T-cell (primary cell): ENCODE results near the gene GTF2I. TPM values are rescaled to one million over a fixed set of nuclear protein-coding genes. Genes with fewer than 3 reads are reported as not detected.
"Not testable (repeated sequence)": the region's sequence is repeated elsewhere in the genome, so short reads cannot be mapped to it uniquely, and the experiment has no call there.

Experiments
- ATAC-seq, 4 experiments: fragments of 200-7000 bp in 3 of 4; fragments of 150-1000 bp in 1 of 4; cut with Tn5 transposase; replicated peaks in 1 of 4; 1 replicate in 3 of 4; 2 replicates in 1 of 4; pipeline ENCODE4 v1.10.0; 2021; ENCODE audit warnings: moderate library complexity in 3 of 4, mild to moderate bottlenecking in 2 of 4, moderate number of reproducible peaks in 1 of 4
- CTCF ChIA-PET, 2 donors: fragments of 300-600 bp; sonication (Branson Sonifier 250); formaldehyde crosslinking; loops; one replicate each; lab custom pipeline; 2022; ENCODE audit warnings: antibody characterized with exemption in 2 of 2; lab: Charles Lee
- POLR2A ChIA-PET, 2 donors: fragments of 300-600 bp; sonication (Branson Sonifier 250); formaldehyde crosslinking; loops; one replicate each; lab custom pipeline; 2022; ENCODE audit warnings: antibody characterized with exemption in 2 of 2; lab: Charles Lee
- DNase-seq, 35 experiments: peaks; one replicate each; pipeline versions ENCODE4 v3.0.0 to v3.0.0-alpha.2; 2013 to 2023
- H3K27ac ChIP-seq: one replicate; pipeline ENCODE4 v1.5.1; 2013; ENCODE audit warnings: low read length
- H3K27me3 ChIP-seq, 2 experiments: replicated peaks in 1 of 2; 1 replicate in 1 of 2; 2 replicates in 1 of 2; pipeline versions ENCODE4 v1.6.1 to v1.7.0; 2013; ENCODE audit warnings: low read length in 1 of 2, mixed read lengths in 1 of 2; ENCODE audit not compliant: control insufficient read depth in 2 of 2, insufficient read depth in 2 of 2; ENCODE audit errors: extremely low read depth in 1 of 2
- H3K36me3 ChIP-seq, 2 donors: 1 replicate in 1 of 2; 2 replicates in 1 of 2; pipeline versions ENCODE4 v1.6.1 to v1.7.0; 2013; ENCODE audit warnings: low read length in 1 of 2; ENCODE audit not compliant: control insufficient read depth in 2 of 2, insufficient read depth in 1 of 2; ENCODE audit errors: extremely low read depth in 1 of 2
- H3K4me1 ChIP-seq, 2 experiments: 1 replicate in 1 of 2; 2 replicates in 1 of 2; pipeline versions ENCODE4 v1.6.1 to v1.7.0; 2013; ENCODE audit warnings: low read length in 2 of 2, mixed read lengths in 1 of 2; ENCODE audit not compliant: insufficient read depth in 2 of 2, control insufficient read depth in 1 of 2; ENCODE audit errors: extremely low read depth in 1 of 2
- H3K4me3 ChIP-seq, 2 donors: 1 replicate in 1 of 2; 2 replicates in 1 of 2; pipeline versions ENCODE4 v1.5.1 to v1.7.0; 2013; ENCODE audit warnings: mild to moderate bottlenecking in 2 of 2, low read length in 1 of 2, moderate library complexity in 1 of 2; ENCODE audit not compliant: control insufficient read depth in 1 of 2; ENCODE audit errors: extremely low read depth in 1 of 2
- H3K9me3 ChIP-seq: 2 replicates; pipeline ENCODE4 v1.7.0; 2013
- H3K27ac Mint-ChIP-seq, 2 donors: one replicate each; pipeline ENCODE4 v1.8.0; 2020 to 2021; ENCODE audit warnings: mild to moderate bottlenecking in 2 of 2, mixed read lengths in 2 of 2
- H3K27me3 Mint-ChIP-seq, 2 donors: one replicate each; pipeline ENCODE4 v1.8.0; 2021 to 2022; ENCODE audit warnings: mixed read lengths in 2 of 2
- H3K36me3 Mint-ChIP-seq: one replicate; pipeline ENCODE4 v1.8.0; 2021; ENCODE audit warnings: mixed read lengths
- H3K4me1 Mint-ChIP-seq, 3 donors: one replicate each; pipeline ENCODE4 v1.8.0; 2020 to 2022; ENCODE audit warnings: mixed read lengths in 3 of 3, mild to moderate bottlenecking in 1 of 3
- H3K4me3 Mint-ChIP-seq, 3 donors: one replicate each; pipeline ENCODE4 v1.8.0; 2020 to 2022; ENCODE audit warnings: mild to moderate bottlenecking in 3 of 3, mixed read lengths in 3 of 3, moderate library complexity in 3 of 3
- H3K9me3 Mint-ChIP-seq, 3 donors: one replicate each; pipeline ENCODE4 v1.8.0; 2020 to 2022; ENCODE audit warnings: mixed read lengths in 3 of 3
- WGBS: methylation state at CpG from one replicate; pipeline ENCODE4 v1.1.5; 2013; ENCODE audit warnings: missing lambda C conversion rate; ENCODE audit not compliant: insufficient coverage; 5-methylcytosine and 5-hydroxymethylcytosine counted together
- total RNA-seq, 35 experiments: library from RNA in 6 of 35; stranded (reverse) in 6 of 35; fragments of 120-200 nt in 1 of 35; gene quantifications; one replicate each; pipeline versions ENCODE4 v1.2.1 to v1.2.4 and lab custom pipeline; 2013 to 2026

GTF2I gene
- total RNA-seq, 5 donors from 2014 or later (not counting 1 experiment from before 2014, with no cell fraction given): 155 to 196 (median 166) TPM

DNA sequence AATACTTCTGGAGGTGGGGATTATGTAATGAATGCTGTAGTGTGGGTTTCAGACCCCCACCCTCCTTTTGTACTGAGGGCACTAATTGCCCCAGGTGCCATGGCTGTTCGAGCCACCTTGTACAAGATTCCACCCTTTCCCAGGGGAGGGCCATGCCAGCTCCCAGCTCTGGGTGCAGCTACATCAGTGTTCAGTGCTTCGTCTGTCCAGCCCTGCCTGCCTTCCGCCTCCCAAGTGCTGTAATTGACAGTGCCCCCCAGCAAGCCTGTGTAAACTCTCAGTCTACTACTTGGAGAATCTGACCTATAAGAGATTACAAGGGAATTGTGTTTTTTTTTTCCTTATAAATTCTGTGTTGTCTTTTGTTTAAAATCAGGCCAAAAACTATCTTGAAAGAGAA is 33.0 kb downstream of the GTF2I start:
- no peak for ATAC-seq
- ChIA-PET POLR2A (no interaction called here), CTCF (no interaction called here)
- Histone ChIP-seq H3K27me3 (no peaks in the 10 kb centered on the region), H3K4me1 (peaks cover 0 to 5% of the 10 kb centered on the region in 2 experiments), H3K4me3 (no peak overlapping the region), H3K9me3 (no peaks in the 10 kb centered on the region), H3K36me3 (peaks cover 24 to 43% of the 10 kb centered on the region in 2 donors), H3K27ac (no peak overlapping the region)
- DNase-seq: no peak
- H3K4me1 Mint-ChIP-seq: peaks cover 12 to 16% (median 13%) of the 10 kb centered on the region in 3 donors
- H3K9me3 Mint-ChIP-seq: no peaks in the 10 kb centered on the region
- no peak overlapping the region for H3K4me3 Mint-ChIP-seq
- WGBS: 100% methylated on average over 1 of the region's 3 CpGs
- peaks cover 40% of the 10 kb centered on the region for H3K36me3 Mint-ChIP-seq
- H3K27me3 Mint-ChIP-seq: no peaks in the 10 kb centered on the region
- H3K27ac Mint-ChIP-seq: no peak overlapping the region

- WGBS: no CpG with 5 or more reads among the region's 6 CpGs
- H3K4me1 ChIP-seq, POLR2A ChIA-PET, H3K9me3 ChIP-seq, H3K4me1 Mint-ChIP-seq, ATAC-seq, H3K27ac Mint-ChIP-seq, H3K27ac ChIP-seq, H3K27me3 ChIP-seq, H3K27me3 Mint-ChIP-seq, DNase-seq, H3K4me3 ChIP-seq, H3K4me3 Mint-ChIP-seq, H3K9me3 Mint-ChIP-seq: not testable (repeated sequence)
- H3K36me3 Mint-ChIP-seq: peaks cover 51% of the 10 kb centered on the region
- CTCF ChIA-PET: interaction anchor here in 1 of 2 donors (0.7 kb wide), 2 partner anchors 11 to 20 kb away, joined by 4 to 5 read pairs; no protein-coding TSS in a partner anchor
- peaks cover 22 to 82% of the 10 kb centered on the region in 2 donors for H3K36me3 ChIP-seq
Measured at GRCh38 chr7:74704419-74704818, 46.9 kb downstream of the GTF2I start.

- peaks cover 0 to 2% (median 0%) of the 10 kb centered on the region in 3 donors for H3K9me3 Mint-ChIP-seq
- no peak for DNase-seq
- ATAC-seq: no peak
- Histone ChIP-seq H3K27ac (no peak overlapping the region), H3K4me1 (no peaks in the 10 kb centered on the region), H3K36me3 (peaks cover 14 to 76% of the 10 kb centered on the region in 2 donors), H3K9me3 (no peaks in the 10 kb centered on the region), H3K27me3 (no peaks in the 10 kb centered on the region), H3K4me3 (no peak overlapping the region)
- WGBS: 93% methylated on average over 6 of the region's 12 CpGs
- H3K27ac Mint-ChIP-seq: no peak overlapping the region
- no peak overlapping the region for H3K4me3 Mint-ChIP-seq
- ChIA-PET POLR2A (no interaction called here), CTCF (no interaction called here)
- H3K27me3 Mint-ChIP-seq: no peaks in the 10 kb centered on the region
- H3K4me1 Mint-ChIP-seq: no peaks in the 10 kb centered on the region
- peaks cover 51% of the 10 kb centered on the region for H3K36me3 Mint-ChIP-seq
Measured at GRCh38 chr7:74707238-74707637, 49.7 kb downstream of the GTF2I start.

DNA sequence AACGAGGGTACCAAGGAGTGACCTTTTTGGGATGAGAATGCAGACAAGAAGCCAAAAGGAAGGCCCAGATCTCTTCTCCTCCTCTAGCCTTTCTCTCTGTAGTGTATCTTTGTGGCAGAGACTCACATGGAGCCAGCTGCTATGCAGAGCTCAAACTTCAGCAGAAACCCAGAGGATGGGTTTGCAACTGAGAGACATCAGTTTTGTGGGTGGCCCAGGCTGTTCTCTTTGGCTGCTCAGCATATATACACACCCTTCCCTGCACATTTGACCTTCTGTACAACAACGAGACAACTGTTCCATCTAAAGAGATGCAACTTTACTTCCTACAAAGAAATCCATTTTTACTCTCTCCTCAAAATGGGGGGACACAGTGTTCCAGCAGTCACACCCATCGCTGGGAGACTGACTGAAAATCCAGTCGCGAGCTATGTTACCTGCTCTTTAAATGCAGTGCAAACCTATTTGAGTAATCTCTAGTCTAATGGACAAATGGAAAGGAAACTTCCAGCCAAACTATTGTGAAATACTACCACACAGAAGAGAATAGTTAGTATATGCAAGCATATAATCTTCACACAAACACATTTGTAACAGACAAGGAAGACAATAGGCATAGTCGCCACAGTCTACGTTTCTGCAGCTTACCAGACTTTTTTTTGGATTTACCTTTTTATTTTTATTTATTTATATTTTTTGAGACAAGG is 51.2 kb downstream of the GTF2I start:
- peak overlapping the region in 1 of 2 donors; percentile 64 for H3K27ac Mint-ChIP-seq

GRCh38 chr7:74709880-74710671 is 52.6 kb downstream of the GTF2I start:
- no peak for ATAC-seq
- 91% methylated on average over 8 of the region's 10 CpGs for WGBS
- CTCF ChIA-PET: no interaction called here
- no peaks in the 10 kb centered on the region for H3K27me3 ChIP-seq
- H3K9me3 ChIP-seq: peaks cover 3% of the 10 kb centered on the region
- POLR2A ChIA-PET: no interaction called here
- Mint-ChIP-seq H3K4me3 (no peak overlapping the region), H3K27ac (no peak overlapping the region), H3K4me1 (peaks cover 0 to 1% (median 0%) of the 10 kb centered on the region in 3 donors), H3K27me3 (no peaks in the 10 kb centered on the region), H3K9me3 (peaks cover 0 to 7% (median 6%) of the 10 kb centered on the region in 3 donors), H3K36me3 (peaks cover 73% of the 10 kb centered on the region)
- peak in 1 of 35 experiments; percentile 7 for DNase-seq
- H3K36me3 ChIP-seq: peaks cover 12 to 76% of the 10 kb centered on the region in 2 donors
- no peak overlapping the region for H3K27ac ChIP-seq
- H3K4me3 ChIP-seq: no peak overlapping the region
- no peaks in the 10 kb centered on the region for H3K4me1 ChIP-seq

More for the DNA sequence above, 51.2 kb downstream of the GTF2I start:
- Mint-ChIP-seq H3K36me3 (peaks cover 62% of the 10 kb centered on the region), H3K27me3 (no peaks in the 10 kb centered on the region), H3K4me3 (no peak overlapping the region), H3K4me1 (no peaks in the 10 kb centered on the region), H3K9me3 (peaks cover 0 to 5% (median 5%) of the 10 kb centered on the region in 3 donors)
- WGBS: 63% methylated on average over 1 of the region's 7 CpGs
- H3K27ac ChIP-seq: no peak overlapping the region
- no peak overlapping the region for H3K4me3 ChIP-seq
- DNase-seq: no peak
- CTCF ChIA-PET: interaction anchor here in 1 of 2 donors (0.6 to 0.8 kb wide), 2 partner anchors 10 to 307 kb away, joined by 3 read pairs; no protein-coding TSS in a partner anchor
- no peaks in the 10 kb centered on the region for H3K4me1 ChIP-seq
- no peak for ATAC-seq
- peaks cover 12 to 75% of the 10 kb centered on the region in 2 donors for H3K36me3 ChIP-seq
- POLR2A ChIA-PET: no interaction called here
- peaks cover 2% of the 10 kb centered on the region for H3K9me3 ChIP-seq
- H3K27me3 ChIP-seq: no peaks in the 10 kb centered on the region

DNA sequence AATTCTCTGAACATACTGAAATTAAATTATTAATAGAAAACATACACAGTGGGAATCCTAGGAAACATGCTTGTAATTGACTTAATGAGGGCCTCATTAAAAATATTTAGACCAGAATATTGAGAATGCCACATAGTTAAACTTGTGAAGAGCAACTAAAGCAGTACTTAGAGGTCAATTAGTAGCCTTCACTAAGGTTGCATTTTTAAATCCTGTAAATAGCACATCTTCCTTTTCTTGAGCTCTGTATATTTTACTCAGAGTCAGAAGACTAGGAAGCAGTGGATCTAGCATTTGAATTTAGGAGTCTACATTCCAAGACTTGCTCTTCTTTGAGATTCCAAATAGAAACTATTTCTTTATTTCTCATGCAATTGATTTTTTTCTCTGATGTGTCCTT is 56.0 kb downstream of the GTF2I start:
- CTCF ChIA-PET: interaction anchor here in 1 of 2 donors (0.6 kb wide), 1 partner anchor 328 kb away, joined by 6 read pairs; no protein-coding TSS in a partner anchor
- H3K27ac Mint-ChIP-seq: no peak overlapping the region
- ATAC-seq: no peak

More for the DNA sequence above, 56.0 kb downstream of the GTF2I start:
- peaks cover 56% of the 10 kb centered on the region for H3K36me3 Mint-ChIP-seq
- no peak overlapping the region for H3K4me3 Mint-ChIP-seq
- Histone ChIP-seq H3K36me3 (peaks cover 3 to 63% of the 10 kb centered on the region in 2 donors), H3K27me3 (no peaks in the 10 kb centered on the region), H3K4me1 (peaks cover 0 to 7% of the 10 kb centered on the region in 2 experiments), H3K9me3 (peaks cover 3% of the 10 kb centered on the region), H3K27ac (no peak overlapping the region), H3K4me3 (no peak overlapping the region)
- H3K27me3 Mint-ChIP-seq: no peaks in the 10 kb centered on the region
- H3K9me3 Mint-ChIP-seq: peaks cover 0 to 7% (median 6%) of the 10 kb centered on the region in 3 donors
- POLR2A ChIA-PET: no interaction called here
- peaks cover 0 to 5% (median 3%) of the 10 kb centered on the region in 3 donors for H3K4me1 Mint-ChIP-seq
- no peak for DNase-seq
